GM18951 (cell line): ENCODE data around the gene CD33.
"Not testable (repeated sequence)": the region's sequence is repeated elsewhere in the genome, so short reads cannot be mapped to it uniquely, and the experiment has no call there.

ENCODE experiments used
- POLR2A ChIP-seq: IDR thresholded peaks from 4 replicates; pipeline ENCODE4 v1.6.1; 2011; ENCODE audit warnings: mild to moderate bottlenecking; ENCODE audit not compliant: insufficient read length, insufficient read depth; ENCODE audit errors: extremely low read depth
- in situ Hi-C: fragments of 300-500 bp; cut with MboI; formaldehyde crosslinking; loops from one replicate; pipeline ENCODE4 v1.12.0; 2022; ENCODE audit warnings: low sequenced_read_pairs, mixed read lengths, inconsistent platforms; ENCODE audit not compliant: unreplicated experiment

The CD33 gene

DNA sequence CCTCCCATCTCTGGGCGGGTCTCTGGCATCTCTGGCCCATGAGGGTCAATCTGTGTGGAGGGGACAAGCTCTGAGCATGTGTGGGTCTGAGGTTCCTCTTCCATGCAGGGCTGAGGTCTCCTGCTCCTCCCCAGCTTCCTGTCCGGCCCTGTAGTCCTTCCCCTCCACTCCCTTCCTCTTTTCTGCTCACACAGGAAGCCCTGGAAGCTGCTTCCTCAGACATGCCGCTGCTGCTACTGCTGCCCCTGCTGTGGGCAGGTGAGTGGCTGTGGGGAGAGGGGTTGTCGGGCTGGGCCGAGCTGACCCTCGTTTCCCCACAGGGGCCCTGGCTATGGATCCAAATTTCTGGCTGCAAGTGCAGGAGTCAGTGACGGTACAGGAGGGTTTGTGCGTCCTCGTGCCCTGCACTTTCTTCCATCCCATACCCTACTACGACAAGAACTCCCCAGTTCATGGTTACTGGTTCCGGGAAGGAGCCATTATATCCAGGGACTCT, at the start of gene CD33:
Gene CD33 (plus strand): TSS at position 183 of the 496 bp plus-strand sequence. CDS start 39 bp downstream, at position 222.
- in situ Hi-C loops, result not testable (repeated sequence)

GRCh38 chr19:51179256-51179655, 45.6 kb upstream of the CD33 start:
- in situ Hi-C loops, result no loop called here
- TF ChIP-seq POLR2A, result no peak

- no peak for TF ChIP-seq POLR2A
- in situ Hi-C loops, result no loop called here
These were observed 43.4 kb upstream of the CD33 start for GRCh38 chr19:51181377-51181912.

DNA sequence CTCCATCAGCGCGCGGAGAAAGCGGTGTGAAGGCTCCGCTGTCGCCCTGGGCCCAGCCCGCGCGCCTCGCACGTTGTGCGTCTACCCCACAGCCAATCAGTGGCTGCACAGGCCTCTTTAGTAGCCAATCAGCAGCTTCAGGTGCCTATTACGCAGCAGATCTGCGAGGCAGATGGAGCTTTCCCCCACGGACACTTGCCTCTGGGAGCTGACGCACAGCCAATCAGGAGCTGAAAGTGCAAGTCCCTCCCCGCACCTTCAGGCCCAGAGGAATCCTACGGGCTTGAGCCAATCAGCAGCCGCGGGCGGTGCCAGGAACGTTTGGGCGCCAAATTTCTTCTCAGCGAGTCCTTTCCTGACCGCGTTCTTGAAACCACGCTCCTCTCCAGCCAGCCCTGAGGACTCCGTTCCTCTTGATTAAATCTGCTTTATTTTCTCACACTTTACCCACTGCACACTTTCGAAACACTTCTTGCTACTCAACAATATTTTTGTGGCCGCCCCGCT, 42.9 kb upstream of the CD33 start:
- in situ Hi-C loops, result no loop called here
- no peak for TF ChIP-seq POLR2A

GRCh38 chr19:51183629-51184028, 41.3 kb upstream of the CD33 start:
- in situ Hi-C loops, result no loop called here
- TF ChIP-seq POLR2A, result no peak

- in situ Hi-C loops, result no loop called here
- no peak for TF ChIP-seq POLR2A
These were observed 39.6 kb upstream of the CD33 start for GRCh38 chr19:51185069-51185867.

DNA sequence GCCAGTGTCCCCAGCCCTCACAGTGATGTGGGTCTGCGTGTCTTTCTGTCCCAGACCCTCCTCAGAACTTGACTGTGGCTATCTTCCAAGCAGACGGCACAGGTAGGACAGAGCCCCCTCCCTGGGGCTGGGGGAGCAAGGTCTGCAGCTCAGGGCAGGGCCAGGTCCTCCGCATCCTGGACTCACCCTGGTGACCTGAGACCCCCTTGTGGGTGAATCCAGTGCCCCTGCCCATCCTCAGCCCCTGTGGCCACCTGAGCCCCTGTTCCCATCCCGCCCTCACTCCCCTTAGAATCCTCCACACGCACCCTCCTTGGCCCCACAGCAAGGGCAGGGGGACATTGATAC, 39.0 kb upstream of the CD33 start:
- TF ChIP-seq POLR2A, result no peak
- in situ Hi-C loops, result no loop called here

DNA sequence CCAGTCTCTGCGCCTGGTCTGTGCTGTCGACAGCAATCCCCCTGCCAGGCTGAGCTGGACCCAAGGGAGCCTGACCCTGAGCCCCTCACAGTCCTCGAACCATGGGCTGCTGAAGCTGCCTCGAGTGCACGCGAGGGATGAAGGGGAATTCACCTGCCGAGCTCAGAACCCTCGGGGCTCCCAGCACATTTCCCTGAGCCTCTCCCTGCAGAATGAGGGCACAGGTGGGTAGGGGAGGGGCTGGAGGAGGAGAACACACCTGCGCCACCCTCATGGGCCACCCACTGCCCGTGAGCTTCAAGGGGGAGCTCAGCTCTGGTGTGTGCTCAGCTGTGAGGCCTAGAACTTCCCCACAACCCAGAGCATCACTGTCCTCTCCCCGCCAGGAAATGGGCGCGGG, 38.6 kb upstream of the CD33 start:
- in situ Hi-C loops, result no loop called here
- no peak for TF ChIP-seq POLR2A

DNA sequence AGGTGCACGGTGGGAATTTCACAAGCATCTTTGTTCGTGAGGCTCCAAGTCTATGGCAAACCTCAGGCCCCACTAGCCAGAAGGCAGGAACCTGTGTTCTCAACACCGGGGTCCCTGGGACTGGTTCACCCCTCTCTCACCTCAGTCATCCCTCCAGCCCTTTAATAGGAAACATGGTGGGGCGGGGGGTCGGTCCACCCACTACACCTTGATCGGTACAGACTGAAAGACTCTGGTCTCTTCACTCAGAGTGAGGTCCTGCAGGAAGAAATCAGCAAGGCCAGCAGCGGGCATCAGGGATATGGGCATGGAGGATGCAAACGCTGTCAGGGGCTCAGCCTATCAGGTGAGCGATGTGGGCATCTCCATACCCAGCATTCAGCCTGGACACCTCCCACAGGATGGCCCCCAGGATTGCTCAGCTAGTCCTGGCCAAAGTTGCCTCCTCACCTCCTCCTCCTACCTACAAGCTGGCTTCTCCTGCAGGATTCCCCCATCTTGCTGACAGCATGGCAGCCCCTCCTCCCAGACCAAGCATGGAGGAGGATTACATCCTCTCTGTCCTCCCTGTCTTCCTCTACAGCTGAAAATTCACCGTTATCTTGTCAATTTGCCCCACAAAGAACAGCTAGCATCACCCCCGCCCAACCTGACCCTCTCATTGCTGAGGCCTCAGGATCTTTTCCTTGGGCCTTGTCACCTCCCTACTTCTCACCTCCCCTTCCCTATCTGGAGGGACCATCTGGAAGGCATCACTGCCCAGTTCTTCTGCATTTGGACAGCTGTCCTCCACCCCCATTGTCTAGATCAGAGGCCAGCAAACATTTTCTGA, 37.3 kb upstream of the CD33 start:
- in situ Hi-C loops, result no loop called here
- TF ChIP-seq POLR2A, result no peak

DNA sequence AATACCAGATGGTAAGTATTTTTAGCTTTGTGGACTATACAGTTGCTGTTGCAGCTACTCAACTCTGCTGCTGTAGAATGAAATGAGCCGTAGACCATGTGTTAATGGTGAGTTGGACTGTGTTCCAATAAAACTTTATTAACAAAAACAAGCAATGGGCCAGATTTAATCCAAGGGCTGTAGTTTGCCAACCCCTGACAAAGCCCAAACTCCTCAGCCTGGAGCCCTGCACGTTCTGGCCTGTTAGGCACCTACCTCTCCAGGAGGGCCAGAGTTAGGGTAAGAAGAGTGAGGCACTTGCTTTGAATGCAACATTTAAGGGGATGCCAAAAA, 36.7 kb upstream of the CD33 start:
- in situ Hi-C loops, result no loop called here
- TF ChIP-seq POLR2A, result no peak

GRCh38 chr19:51192689-51193088, 32.2 kb upstream of the CD33 start:
- in situ Hi-C loops, result no loop called here
- TF ChIP-seq POLR2A, result no peak

GRCh38 chr19:51194527-51195315, 30.2 kb upstream of the CD33 start:
- in situ Hi-C loops, result no loop called here
- no peak for TF ChIP-seq POLR2A

DNA sequence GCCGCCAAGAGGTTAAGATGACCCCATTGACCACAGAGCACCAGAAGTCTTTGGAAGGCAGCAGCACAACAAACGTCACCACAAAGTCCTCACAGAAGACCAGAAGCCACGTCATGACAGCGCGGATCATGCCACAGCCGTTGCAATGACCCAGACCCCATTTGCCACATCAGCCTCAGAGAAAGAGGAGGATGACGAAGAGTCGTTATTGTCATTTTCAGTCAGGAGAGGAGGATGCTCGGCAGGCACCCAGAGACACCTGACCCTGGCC, 29.6 kb upstream of the CD33 start:
- no peak for TF ChIP-seq POLR2A
- in situ Hi-C loops, result no loop called here

- in situ Hi-C loops, result no loop called here
- no peak for TF ChIP-seq POLR2A
These were observed 29.3 kb upstream of the CD33 start for GRCh38 chr19:51195616-51196015.
